Astrocyte of the spinal cord (primary cell): Measurements from ENCODE around the gene ALDH1L2.

ENCODE experiments used
- DNase-seq: peaks from one replicate; pipeline ENCODE4 v3.0.0; 2011; ENCODE audit warnings: low read depth, low spot score
- H3K4me3 ChIP-seq: 2 replicates; pipeline ENCODE4 v1.5.1; 2011; ENCODE audit warnings: low read depth, mild to moderate bottlenecking, low read length, moderate library complexity
- in situ Hi-C: cut with HindIII; loops from 2 replicates; pipeline ENCODE4 v1.10.0; 2017; ENCODE audit warnings: low sequenced_read_pairs
- TF ChIP-seq, protein P1 (sequence below): IDR thresholded peaks from 2 replicates; pipeline ENCODE4 v1.5.1; 2012; ENCODE audit warnings: low read depth, mild to moderate bottlenecking, low read length, inconsistent platforms

The ALDH1L2 gene

DNA sequence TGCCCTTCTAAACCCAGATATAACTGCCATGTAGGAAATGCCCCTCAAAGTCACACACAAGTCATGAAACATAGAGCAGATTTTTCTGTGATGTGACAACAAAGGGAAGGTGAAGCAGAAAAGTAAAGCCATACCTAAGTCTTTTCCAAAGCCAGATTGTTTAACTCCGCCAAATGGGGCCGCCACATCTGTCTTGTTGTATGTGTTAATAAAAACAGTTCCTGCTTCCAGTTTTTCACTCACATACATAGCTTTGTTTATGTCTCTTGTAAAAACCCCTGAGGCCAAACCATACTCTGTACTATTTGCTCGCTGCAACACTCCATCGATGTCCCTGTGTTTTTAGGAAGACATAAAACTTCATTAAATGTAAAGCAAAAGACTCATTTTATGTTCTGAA lies 57.8 kb downstream of the ALDH1L2 start:
- in situ Hi-C loops = no loop called here
- no peak overlapping the region for H3K4me3 ChIP-seq
- DNase-seq = no peak
- TF ChIP-seq, protein P1, sequence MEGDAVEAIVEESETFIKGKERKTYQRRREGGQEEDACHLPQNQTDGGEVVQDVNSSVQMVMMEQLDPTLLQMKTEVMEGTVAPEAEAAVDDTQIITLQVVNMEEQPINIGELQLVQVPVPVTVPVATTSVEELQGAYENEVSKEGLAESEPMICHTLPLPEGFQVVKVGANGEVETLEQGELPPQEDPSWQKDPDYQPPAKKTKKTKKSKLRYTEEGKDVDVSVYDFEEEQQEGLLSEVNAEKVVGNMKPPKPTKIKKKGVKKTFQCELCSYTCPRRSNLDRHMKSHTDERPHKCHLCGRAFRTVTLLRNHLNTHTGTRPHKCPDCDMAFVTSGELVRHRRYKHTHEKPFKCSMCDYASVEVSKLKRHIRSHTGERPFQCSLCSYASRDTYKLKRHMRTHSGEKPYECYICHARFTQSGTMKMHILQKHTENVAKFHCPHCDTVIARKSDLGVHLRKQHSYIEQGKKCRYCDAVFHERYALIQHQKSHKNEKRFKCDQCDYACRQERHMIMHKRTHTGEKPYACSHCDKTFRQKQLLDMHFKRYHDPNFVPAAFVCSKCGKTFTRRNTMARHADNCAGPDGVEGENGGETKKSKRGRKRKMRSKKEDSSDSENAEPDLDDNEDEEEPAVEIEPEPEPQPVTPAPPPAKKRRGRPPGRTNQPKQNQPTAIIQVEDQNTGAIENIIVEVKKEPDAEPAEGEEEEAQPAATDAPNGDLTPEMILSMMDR = no peak

DNA sequence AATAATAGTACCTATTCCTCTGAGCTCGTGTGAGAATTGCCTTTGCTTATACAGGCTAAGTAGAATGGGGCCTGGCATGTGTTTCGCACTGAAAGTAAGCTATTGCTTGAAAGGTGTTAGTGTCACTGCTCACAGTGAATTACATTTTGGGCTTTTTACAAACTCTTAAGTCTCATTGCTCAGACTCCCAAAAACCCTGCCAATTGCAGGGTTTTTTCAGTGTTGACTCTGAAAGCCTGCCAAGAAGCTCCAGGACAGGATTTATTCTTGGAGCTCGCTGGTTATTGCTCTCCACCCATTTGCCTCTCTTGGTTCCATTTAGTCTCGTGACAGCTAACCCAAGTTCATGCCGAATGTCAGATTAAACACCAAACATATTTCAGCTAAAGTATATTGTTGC lies 58.4 kb downstream of the ALDH1L2 start:
- no peak overlapping the region for H3K4me3 ChIP-seq
- TF ChIP-seq, protein P1 = no peak
- DNase-seq = peak; percentile 82
- in situ Hi-C loops = no loop called here

DNA sequence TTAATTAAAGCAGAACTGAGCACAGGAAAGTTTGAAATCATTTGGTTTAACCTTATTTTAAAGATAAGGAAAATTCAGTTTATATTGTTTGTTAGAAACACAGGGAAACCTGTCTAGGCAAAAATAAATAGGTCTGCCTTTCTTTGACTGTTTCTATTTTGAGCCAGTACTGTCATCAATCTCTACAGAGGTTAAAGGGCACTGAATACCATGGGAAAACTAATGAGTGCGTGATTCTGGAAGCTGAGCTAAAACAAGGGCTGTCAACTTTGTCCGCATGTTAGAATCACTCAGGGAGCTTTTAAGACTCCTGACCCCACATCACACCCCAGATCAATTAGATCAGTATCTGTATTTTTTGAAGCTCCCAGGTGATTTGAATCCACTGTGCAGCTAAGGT lies 59.3 kb downstream of the ALDH1L2 start:
- TF ChIP-seq, protein P1 = no peak
- H3K4me3 ChIP-seq = no peak overlapping the region
- no peak for DNase-seq
- in situ Hi-C loops = no loop called here

DNA sequence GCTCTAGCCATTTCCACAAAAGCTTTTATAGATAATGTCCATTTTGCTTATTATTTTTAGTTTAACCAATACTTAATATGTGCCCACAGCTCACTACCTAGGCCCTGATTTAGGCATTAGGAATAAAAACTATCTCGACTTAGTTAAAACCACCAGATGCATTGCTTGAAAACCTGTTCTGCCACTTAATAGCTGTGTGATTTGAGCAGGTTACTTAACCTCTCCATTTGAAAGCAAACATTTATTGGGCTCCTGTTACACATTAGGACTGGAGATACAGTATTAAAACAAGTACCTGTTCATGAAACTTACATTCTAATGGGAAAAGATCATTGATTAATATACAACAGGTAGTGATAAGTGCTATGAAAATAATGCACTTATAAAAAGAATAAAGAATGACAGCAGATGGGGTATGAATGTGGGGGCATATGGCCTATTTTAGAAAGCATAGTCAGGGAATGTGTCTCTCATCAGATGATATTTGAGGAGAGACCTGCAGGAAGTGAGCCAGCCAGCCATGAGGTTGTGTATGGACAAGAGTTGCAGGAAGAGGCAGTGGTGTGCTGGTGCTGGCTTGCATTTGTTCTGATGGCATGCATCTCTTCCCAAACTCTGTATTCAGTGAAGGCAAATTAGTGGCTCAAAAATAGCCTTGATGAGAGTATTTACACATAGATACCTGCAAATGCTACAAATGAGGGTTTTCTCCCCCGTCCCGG lies 63.9 kb downstream of the ALDH1L2 start:
- TF ChIP-seq, protein P1 = no peak
- H3K4me3 ChIP-seq = no peak overlapping the region
- in situ Hi-C loops = no loop called here
- DNase-seq = no peak

DNA sequence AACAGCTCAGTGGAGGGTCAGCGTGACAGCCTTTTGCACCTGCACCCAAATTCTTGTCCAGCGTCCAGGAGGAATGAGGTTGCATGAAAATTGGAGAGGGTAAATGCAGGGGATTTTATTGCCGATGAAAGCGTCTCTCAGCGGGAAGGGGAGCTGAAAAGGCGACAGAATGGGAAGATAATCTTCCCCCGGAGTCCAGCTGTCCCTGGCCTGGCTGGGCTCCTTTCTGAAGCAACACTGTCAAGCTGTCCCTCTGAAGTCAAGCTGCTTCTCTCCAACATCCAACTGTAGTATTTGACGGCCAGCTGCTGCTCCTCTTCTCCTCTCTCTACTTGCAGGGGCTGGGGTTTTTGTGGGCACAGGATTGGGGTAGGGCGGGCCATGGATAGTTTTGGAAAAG lies 65.5 kb downstream of the ALDH1L2 start:
- TF ChIP-seq, protein P1 = no peak
- no peak for DNase-seq
- H3K4me3 ChIP-seq = no peak overlapping the region
- in situ Hi-C loops = no loop called here

DNA sequence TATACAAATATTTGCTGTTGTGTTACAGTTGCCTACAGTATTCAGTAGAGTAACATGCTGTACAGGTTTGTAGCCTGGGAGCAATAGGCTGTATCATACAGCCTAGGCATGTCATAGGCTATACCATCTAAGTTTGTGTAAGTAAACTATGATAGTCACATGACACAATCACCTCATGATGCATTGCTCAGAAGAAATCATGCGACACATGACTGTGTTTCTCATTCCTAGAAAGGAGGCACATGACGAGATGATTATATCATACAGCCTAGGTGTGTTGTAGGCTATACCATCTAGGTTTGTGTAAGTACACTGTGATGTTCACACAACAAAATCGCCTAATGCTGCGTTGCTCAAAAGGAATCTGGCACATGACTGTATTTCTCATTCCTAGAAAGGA lies 66.2 kb downstream of the ALDH1L2 start:
- in situ Hi-C loops = no loop called here
- H3K4me3 ChIP-seq = no peak overlapping the region
- TF ChIP-seq, protein P1 = no peak
- DNase-seq = no peak
